Cardiac septum (tissue), 1 donor: ENCODE data around the gene SFRP5. TPM values are rescaled to one million over a fixed set of nuclear protein-coding genes. Genes with fewer than 3 reads are reported as not detected.

Experiments
- DNase-seq: peaks from one replicate; pipeline ENCODE4 v3.0.0-alpha.2; 2020; ENCODE audit warnings: low spot score
- intact Hi-C: fragments of 100-400 bp; cut with DNase I; formaldehyde crosslinking; loops from one replicate; pipeline ENCODE4 v1.14.0; 2022
- long read RNA-seq: library from polyadenylated mRNA; unstranded; transcript quantifications from one replicate; pipeline ENCODE4 v2.0.0, GENCODE V29; 2021
- total RNA-seq: library from RNA; stranded (reverse); fragmentation: NEBNext Ultra II Directional; extraction: Animal tissue kit (Norgen Biotek cat#: 25700); gene quantifications from one replicate; pipeline ENCODE4 v1.2.1, GENCODE V29; 2021
- donor health status: DM: no; HTN: no; CAD: no.

SFRP5 gene, protein sequence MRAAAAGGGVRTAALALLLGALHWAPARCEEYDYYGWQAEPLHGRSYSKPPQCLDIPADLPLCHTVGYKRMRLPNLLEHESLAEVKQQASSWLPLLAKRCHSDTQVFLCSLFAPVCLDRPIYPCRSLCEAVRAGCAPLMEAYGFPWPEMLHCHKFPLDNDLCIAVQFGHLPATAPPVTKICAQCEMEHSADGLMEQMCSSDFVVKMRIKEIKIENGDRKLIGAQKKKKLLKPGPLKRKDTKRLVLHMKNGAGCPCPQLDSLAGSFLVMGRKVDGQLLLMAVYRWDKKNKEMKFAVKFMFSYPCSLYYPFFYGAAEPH
- total RNA-seq = 3.2 TPM
- long read RNA-seq, transcript SFRP5-201 (3 exons, 1,836 nt) = major isoform, 7 of 8 reads
- long read RNA-seq, partial matches to known transcripts = 1 of 8 reads
- long read RNA-seq, other reads (novel, unspliced or antisense) = 0 of 8 reads

DNA sequence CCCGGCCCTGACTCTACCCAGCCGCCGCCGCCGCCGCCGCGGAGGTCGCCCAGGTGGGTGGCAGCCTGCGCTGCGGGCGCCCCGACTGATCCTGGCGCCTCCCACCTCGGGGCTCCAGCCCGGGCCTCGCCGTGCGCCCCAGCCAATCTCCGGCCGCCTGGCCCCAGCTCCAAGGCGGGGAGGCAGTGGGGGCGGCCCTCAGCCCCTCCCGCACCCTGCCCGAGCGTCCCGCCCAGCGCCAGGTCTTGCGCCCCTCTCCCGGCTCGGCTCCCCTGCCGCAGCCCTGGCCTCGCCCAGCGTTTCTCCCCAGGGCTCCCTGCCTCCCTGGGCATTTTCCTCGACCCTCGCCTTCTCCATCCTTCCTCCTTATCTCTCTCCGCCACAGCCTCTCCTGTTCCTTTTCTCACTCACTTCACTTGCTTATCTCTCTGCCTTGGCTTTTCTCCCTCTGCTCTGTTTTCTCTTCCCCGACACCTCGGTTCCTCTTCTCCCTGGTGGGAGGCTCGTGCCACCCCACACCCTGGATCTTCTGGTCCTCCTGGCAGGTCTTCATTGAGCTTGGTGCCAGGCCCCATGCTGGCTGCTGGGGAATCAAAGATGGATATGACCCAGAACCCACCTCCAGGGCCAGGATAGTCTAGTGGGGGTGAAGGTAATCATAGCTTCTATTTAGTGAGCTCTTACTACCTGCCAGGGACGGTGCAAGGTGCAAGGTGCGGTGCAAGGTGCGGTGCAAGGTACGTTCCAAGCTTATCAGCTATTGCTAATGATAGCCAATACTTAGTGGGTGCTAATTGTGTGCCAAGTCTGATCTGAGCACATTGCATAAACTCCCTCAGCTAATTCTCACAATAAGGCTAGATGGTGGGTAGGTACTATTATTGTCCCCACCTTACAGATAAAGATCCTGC, at the start of gene SFRP5:
TSS of gene SFRP5 (minus strand) at position 87 of the 911 bp plus-strand sequence. CDS start 166 bp downstream, outside the sequence.
- no peak for DNase-seq
- intact Hi-C loops = no loop called here

DNA sequence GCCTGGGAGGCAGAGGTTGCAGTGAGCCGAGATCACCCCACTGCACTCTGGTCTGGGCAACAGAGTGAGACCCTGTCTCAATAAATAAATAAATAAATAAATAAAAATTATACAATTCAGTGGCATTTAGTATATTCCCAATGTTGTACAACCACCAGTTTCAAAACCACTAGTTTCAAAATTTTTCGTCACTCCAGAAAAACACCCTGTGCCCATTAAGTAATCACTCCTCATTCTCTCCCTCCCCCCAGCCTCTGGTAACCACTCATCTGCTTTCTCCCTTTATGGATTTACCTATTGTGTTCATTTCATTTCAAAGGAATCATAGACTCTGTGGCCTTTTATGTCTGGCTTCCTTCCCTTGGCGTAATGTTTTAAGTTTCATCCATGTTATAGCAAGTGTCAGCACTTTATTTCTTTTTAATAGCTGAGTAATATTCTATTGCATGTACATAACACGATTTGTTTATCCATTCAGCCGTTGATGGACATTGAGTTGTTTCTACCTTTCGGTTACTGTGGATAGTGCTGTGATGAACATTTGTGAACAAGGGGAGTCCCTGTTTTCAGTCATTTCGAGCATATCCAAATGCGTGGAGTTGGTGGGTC, 48.4 kb upstream of the SFRP5 start:
- intact Hi-C loops = no loop called here
- DNase-seq = no peak

DNA sequence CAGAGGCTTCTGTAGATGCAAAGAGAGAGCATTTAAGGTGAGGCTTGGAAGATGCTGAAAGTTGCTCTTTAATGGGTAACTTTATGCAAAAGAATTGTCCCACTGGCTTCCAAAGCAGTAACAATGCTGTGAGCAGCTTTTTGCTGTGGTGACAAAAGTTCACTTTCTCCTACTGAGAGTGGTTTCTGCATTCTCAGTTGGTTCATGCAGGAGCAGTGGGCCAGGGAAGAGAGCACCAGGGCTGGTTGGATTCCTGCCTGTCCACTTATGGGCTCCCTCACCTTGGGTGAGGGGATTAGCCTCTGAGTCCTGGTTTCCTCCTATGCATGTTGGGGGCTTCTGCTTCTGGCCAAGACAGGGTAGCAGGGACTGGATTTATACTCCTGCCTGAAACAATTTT, 46.8 kb upstream of the SFRP5 start:
- intact Hi-C loops = no loop called here

DNA sequence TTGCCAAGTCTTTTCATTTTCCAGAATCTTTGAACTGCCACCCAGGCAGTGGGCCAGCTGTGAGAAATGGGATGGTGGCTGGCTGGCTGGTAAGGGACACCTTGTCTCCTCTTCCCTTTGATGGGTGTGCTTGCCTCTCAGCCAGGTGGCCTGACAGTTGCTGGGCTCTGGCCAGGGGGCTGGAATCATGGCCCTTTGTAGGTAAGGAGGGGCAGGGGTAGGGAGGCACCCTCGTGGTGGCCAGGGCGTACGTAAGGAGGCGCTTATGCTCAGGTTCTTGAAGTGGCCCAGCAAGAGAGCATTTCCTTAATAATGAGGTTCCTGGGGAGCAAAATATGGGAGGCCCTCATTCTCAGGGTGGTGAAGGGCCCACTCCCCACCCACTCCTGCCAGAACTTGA, 44.8 kb upstream of the SFRP5 start:
- no peak for DNase-seq
- intact Hi-C loops = no loop called here

More for the DNA sequence above, 46.8 kb upstream of the SFRP5 start:
- no peak for DNase-seq

DNA sequence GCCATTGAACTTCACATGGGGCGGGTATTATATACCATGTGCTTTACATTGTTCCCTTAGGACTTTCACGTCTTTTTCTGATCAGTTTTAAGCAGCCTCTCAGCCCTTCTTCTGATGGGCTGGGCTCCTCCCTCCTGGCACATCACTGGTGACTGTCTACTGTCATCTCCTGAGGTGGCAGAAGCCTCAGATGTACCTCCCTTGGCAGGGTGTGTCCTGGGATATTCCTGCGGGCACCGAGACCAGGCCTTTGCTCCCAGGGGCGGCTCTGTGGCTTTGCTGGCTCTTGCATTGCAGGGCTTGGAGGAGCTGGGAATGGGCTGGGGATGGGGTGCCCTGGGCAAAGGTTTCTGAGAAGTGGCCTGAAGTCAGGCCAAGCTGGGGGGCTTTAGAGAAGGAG, 43.2 kb upstream of the SFRP5 start:
- intact Hi-C loops = no loop called here

DNA sequence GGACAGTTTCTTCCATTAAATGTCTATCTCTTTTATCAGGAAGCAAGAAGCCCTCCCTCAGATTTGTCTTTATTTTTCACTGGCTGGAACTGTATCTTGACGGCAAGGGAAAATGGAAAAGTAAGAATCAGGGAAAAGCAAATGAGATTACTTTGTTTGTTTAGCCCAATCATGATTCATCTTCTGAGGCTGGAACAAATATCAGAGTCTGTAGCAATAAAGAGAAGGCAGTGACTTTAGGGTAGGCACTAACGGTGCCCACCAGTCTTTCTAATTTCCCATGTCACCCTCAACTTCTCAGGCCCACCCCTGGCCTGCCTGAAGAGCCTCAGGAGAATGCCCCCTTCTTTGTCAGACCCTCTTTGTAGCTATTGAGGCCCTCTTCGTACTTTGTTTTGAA, 41.5 kb upstream of the SFRP5 start:
- no peak for DNase-seq
- intact Hi-C loops = no loop called here

More for the DNA sequence above, 43.2 kb upstream of the SFRP5 start:
- DNase-seq = no peak

DNA sequence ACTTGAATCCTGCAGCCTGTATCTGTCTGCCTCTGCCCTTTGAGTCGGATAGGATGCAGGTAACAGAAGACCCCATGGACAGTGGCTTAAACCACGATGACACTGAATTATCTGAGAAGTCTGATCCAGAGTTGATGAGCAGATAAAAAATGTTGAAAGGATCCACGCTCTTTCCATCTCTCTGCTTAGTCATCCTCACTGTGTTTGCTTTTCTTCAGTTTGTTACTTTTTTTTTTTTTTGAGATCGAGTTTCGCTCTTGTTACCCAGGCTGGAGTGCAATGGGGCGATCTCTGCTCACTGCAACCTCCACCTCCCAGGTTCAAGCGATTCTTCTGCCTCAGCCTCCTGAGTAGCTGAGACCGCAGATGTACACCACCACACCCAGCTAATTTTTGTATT, 40.9 kb upstream of the SFRP5 start:
- no peak for DNase-seq
- intact Hi-C loops = no loop called here

DNA sequence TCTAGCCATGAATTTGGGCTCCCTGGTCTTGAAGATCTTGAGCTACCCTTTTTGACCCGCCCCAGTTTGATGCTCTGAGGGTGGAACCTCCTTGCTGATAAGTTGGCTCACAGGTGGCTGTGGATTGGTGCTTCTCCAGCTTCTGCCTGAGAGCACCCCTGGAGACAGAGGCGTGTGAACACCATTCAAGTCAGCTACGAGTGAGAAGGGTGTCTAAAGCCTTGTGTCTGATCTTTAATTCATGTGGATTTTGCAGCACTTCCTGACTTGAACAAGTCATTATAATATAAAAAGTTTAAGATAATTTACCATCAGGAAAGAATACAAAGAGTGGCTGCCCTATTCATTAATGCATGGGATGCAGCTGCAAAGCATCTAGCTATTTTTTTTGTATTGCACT, 40.2 kb upstream of the SFRP5 start:
- DNase-seq = no peak
- intact Hi-C loops = no loop called here

DNA sequence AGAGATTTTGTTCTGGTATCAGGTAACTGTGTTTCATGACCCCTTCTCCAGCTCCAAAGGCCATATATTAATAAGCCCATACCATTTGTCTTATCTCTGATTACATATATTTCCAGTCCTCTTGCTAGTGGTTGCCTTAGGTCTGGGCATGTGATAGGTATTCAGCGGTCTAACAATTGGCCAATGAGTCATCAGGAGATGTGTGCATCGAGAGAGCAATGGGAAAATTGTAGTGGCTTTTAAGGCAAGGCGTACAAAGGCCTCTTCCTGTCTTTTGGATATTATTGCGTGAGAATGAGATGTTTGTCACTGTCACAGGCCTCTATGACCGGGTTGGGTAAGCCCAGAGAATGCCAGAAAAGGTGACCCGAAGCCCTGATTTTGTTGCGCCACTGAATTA, 38.6 kb upstream of the SFRP5 start:
- intact Hi-C loops = no loop called here
- DNase-seq = no peak

DNA sequence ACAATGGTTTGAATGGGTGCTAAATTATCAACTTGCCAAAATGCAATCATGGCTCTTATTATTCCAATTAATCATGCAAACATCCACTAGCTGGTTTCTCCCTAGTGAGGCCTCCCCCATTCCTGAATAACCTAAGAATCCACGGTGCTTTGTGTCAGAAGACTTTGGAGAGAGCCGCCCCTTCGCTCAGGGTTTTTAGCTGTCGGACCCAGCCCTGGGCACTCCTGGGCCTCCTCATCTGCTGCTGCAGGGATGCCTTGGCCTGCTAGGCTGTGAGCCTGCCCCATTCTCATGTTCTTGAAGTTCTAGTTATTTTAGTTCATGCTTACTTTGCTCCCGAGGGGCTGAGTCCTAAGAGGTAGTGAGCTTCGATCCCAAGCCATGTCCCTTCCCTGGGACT, 34.1 kb upstream of the SFRP5 start:
- intact Hi-C loops = no loop called here

DNA sequence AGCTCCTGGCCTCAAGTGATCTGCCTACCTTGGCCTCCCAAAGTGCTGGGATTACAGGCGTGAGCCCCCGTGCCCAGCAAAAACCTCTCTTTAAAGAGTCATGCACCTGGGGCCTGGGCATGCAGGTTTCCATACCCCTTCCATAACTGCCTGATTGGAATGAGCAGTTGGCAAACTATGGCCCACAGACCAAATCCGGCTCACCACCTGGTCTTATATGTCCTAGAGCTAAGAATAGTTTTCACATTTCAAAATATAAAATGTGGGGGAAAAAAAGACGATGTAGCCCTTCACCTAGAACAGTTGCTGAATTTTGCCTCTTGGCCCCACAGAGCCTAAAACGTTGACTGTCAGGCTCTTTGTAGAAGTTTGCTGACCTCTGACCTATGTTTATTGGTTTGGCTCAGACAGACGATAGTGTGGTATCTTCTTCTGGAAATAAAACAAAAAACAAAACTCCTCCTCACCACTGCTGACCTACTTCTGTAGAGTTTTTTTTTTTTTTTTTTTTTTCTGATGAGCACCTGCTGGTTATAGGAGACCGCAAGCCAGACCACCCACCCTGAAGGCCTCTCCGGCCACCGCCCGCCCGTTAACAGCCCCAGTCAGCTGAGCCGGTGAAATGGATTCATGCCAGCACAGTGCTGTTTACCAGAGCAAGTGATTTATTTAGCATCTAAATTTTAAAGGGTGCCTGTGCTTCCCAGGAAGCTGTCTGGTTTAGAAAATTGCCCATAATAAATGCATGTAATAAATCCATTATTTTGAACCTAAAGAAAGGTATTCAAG, 33.5 kb upstream of the SFRP5 start:
- DNase-seq = no peak
- intact Hi-C loops = no loop called here

More for the DNA sequence above, 34.1 kb upstream of the SFRP5 start:
- no peak for DNase-seq

DNA sequence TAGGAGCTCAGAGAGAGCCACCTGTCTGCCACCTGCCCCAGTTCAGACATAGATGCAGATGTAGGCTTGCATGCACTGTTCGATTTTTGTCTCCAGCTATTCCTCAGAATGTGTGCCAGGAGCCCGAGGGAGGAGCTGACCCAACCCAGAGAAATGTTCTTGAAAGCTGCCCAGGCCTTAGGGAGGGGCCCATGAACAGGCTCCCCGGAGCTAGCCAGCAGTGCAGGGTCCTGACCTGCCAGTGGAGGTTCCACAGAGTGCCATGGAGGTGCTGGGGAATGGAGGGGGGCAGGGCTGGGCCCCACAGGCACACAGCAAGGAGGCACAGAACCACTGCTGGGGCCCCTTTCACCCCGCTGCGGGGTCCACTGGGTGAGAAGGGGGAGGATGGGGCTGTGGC, 29.6 kb upstream of the SFRP5 start:
- no peak for DNase-seq
- intact Hi-C loops = no loop called here

DNA sequence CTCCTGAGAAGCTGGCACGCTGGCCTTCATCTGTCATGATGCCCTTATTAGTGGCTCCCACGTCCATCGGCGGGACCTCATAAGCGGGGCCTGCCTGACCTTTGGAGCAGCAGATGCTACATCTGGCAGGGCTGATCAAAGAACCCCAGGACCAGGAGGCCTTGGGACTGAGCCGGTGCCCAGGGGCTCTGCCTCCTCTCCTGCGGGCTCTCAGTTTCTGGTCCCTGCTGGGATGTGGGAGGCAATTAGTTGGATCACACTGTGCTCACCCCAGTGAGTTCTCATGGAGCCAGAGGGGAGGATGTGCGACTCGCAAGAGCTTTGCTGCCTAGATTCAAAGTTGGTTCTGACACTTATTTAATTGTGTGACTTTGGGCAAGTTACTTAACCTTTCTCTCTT, 28.7 kb upstream of the SFRP5 start:
- no peak for DNase-seq
- intact Hi-C loops = no loop called here

DNA sequence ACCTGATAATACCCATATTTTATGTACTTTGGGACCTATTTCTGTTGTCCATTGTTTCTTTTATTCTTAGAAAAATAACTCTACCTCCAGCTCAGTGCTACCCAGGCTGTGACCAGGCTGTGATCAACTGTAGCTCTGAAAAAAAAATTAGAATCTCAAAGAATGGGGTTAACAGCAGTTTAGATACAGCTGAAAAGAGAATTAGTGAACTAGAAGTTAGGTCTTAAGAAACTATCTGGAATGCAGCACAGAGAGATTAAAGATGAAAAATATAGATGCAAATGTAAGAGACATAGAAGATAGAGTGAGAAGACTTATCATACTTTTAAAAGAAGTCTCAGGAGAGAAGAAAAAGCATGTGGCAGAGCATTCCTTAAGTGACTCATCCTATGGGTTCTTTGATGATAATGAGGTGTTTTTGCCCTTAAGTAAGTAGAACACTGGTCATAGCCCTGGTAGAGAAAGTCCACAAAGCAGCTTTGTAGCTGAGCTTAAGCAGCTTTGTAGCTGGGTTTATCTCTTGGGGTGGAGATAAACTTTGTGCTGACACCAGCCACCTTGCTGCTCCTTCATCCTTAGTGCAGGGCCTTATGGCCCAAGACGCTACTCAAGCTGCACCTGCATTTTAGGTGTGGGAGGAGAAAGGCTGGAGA, 27.3 kb upstream of the SFRP5 start:
- intact Hi-C loops = no loop called here

DNA sequence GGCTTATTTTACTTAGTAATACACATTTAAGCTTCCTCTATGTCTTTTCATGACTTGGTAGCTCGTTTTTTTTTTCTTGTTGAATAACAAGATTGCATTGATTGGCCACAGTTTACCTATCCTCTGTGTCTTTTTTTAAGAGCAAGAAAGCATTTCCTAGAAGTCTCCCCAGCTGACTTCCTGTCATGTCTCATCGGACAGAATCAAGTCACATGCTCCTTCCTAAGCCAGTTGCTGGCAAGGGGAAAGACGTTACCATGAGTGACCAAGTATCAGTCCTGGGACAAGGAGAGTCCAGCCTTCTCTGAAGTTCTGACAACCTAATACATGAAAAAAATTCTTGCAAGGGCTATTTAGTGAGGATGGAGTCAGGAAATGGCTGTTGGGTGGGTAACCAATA, 24.9 kb upstream of the SFRP5 start:
- DNase-seq = no peak
- intact Hi-C loops = no loop called here

More for the DNA sequence above, 27.3 kb upstream of the SFRP5 start:
- DNase-seq = no peak

DNA sequence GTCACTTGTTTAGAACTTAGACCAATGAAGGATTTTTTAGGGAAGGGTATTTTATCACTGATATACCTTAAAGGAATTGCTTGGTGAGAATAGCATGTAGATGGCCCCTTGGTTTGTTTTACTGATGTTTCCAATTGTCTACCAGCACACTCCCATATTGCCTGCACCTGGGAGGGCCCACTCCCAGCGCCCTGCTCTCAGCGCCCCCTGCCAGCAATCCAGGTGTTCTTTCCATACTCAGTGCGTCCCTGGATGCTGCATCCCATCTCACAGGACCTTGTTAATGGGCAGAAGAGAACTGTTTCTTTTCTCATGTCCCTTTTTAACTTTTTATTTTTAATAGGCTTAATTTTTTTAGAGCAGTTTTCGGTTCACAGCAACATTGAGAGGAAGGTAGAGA, 24.1 kb upstream of the SFRP5 start:
- DNase-seq = no peak
- intact Hi-C loops = no loop called here

DNA sequence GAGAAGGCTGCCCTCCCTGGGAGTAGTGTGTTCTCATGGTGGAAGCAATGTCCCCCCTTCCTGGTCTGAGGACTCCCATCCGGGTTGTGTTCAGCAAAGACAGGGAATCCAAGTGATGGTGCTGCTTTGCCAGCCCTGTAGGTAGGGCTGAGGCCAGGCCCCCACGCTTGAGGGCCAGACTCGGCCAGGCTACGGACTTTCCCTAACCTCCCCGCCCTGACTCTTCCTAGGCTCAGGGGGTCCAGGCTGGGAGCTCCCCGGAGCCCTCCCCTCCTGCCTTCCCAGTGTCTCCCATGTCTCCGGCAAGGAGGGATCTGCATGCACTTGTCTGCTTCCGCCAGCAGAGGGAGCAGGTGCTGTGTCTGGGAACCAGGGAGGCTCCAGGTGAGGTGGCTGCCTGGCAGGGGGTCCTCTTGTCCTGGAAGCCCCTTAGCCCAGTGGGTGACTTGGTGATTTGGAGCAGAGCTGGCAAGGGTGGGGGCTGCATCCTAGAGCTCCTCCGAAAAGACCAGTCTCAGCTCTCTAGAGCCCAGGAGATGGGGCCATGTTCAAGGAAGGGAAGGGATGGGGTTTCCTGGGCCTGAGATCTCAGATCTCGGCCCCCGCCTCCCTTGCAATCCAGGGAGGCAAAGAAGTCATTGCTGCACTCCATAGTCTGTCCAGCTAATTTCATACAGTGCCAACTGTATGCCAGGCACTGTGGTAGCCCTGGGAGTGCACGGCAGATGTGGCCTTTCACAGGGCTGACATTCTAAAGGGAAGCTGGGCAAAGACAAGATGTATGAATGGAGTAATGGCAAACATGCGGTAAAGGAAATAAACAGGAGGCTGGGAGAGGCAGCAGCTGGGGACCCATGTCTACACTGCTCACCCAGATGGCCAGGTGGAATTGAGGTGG, 20.3 kb upstream of the SFRP5 start:
- DNase-seq = no peak
- intact Hi-C loops = loop anchor here (1.0 kb wide), 1 partner anchor 77 kb away; no protein-coding TSS in a partner anchor
